Stimulated activated CD4-positive, alpha-beta T cell treated with anti-CD3 and anti-CD28 coated beads, Interleukin-4, amount 100 ng/mL, for 1 hour (primary cell): Measurements from ENCODE around the gene PHACTR4.
"Not testable (repeated sequence)": the region's sequence is repeated elsewhere in the genome, so short reads cannot be mapped to it uniquely, and the experiment has no call there.

ENCODE experiments used
- DNase-seq: peaks from one replicate; pipeline ENCODE4 v3.0.0-alpha.2; 2020

PHACTR4 gene

DNA sequence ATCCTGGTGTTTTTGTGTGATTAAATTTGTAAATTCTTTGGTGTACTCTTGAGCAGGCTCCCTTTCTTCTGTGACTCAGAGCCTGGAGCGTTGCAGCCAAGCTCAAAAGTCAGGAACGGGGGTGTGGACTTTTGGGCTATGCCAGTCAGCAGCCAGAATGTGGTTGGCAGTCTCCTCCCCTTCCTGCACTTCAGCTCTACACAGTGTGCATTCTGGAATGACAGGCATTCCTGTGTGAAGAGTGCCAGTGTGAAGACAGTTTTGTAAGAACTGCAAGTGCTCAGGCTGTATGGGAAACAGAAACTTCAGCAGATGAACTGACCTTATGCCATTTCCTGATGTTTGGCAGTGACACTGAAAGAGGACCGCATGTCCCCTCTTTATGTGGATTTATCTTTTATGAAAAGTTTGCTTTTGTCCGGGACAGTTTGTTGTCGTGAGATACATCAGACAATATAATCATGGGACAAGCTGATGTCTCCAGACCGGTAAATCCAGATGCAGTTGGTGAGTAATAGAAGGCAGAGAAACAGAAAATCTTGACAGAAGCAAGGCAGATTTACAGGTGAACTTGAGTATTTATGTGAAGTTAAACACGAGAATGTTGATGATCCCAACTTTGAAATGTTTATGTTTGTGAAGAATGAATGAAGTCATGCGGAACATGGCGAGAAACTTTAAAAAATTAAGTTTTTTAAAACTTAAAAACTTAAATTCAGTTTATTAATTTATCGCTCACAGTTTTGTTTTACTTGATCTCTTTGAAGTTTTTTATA, 68.6 kb downstream of the PHACTR4 start:
- DNase-seq, result no peak

- DNase-seq, result no peak
Observed at GRCh38 chr1:28439320-28439719, 69.8 kb downstream of the PHACTR4 start.

DNA sequence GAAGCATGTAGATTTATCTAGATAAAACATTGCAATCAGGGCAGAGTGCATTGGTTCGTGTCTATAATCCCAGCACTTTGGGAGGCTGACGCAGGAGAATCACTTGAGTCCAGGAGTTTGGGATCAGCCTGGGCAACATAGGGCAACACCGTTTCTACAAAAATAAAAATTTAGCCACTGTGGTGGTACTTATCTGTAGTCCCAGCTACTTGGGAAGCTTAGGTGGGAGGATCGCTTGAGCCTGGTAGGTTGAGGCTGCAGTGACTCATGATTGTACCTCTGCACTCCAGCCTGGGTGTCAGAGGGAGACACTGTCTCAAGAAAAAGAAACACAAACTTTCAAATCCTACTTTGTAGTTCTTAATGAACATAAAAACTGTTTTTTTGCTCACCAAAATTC, 72.1 kb downstream of the PHACTR4 start:
- DNase-seq, result no peak

DNA sequence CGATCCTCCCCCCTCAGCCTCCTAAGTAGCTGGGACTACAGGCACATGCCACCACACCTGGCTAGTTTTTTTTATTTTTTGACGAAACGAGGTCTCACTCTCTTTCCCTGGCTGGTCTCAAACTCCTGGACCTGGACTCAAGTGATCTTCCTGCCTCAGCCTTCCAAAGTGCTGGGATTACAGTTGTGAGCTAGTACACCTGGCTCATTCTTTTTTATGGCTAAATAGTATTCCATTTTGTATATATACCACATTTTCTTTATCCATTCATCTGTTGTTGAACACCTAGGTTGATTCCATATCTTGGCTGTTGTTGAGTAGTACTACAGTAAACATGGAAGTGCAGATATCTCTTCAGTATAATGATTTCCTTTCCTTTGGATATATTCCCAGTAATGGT, 74.0 kb downstream of the PHACTR4 start:
- DNase-seq, result no peak

- DNase-seq, result no peak
Observed at GRCh38 chr1:28447679-28448078, 78.1 kb downstream of the PHACTR4 start.

DNA sequence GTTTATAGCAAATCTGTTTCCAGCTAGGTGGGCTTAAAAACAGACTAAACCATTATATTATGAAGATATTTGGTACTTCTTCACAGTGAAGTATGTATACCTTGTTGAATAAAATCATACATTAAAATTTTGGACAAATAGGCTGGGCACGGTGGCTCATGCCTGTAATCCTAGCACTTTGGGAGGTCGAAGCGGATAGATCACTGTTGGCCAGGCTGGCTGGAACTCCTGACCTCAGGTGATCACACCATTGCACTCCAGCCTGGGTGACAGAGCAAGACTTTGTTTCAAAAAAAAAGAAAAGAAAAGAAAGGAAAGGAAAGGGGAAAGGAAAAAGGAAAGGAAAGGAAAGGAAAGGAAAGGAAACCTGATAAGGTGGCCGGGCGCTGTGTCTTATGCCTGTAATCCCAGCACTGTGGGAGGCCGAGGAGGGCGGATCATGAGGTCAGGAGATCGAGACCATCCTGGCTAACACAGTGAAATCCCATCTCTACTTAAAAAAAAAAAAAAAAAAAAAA, 78.6 kb downstream of the PHACTR4 start:
- DNase-seq, result not testable (repeated sequence)

GRCh38 chr1:28449904-28450303, 80.4 kb downstream of the PHACTR4 start:
- DNase-seq, result no peak

DNA sequence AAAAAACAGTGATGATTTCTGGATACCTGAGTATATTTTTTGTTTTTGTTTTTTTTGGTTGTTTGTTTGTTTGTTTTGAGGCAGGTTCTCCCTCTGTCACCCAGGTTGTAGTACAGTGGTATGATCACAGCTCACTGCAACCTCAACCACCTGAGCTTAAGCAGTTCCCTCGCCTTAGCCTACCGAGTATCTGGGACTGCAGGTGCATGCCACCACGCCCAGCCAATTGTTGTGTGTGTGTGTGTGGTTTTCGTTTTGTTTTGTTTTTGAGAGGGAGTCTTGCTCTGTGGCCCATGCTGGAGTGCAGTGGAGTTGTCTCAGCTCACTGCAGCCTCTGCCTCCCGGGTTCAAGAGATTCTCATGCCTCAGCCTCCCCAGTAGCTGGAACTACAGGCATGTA, 81.0 kb downstream of the PHACTR4 start:
- no peak for DNase-seq

DNA sequence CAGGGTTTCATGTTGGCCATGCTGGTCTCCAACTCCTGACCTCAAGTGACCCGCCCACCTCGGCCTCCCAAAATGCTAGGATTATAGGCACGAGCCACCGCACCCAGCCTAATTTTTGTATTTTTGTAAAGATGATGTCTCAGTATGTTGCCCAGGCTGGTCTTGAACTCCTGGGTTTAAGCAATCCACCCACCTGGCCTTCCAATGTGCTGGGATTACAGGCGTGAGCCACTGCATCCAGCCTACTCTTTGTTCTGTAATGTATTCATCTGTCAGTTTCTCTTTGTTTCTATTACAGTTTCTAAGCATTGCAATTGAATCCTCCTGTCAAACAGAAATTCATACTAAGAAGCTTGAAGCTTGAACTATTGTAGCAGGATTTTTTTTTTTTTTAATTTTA, 81.5 kb downstream of the PHACTR4 start:
- DNase-seq, result no peak

- DNase-seq, result no peak
Observed at GRCh38 chr1:28456078-28456477, 86.5 kb downstream of the PHACTR4 start.

GRCh38 chr1:28457678-28458077, 88.1 kb downstream of the PHACTR4 start:
- no peak for DNase-seq

GRCh38 chr1:28458237-28459228, 89.0 kb downstream of the PHACTR4 start:
- no peak for DNase-seq

GRCh38 chr1:28466226-28466778, 96.8 kb downstream of the PHACTR4 start:
- DNase-seq, result no peak

DNA sequence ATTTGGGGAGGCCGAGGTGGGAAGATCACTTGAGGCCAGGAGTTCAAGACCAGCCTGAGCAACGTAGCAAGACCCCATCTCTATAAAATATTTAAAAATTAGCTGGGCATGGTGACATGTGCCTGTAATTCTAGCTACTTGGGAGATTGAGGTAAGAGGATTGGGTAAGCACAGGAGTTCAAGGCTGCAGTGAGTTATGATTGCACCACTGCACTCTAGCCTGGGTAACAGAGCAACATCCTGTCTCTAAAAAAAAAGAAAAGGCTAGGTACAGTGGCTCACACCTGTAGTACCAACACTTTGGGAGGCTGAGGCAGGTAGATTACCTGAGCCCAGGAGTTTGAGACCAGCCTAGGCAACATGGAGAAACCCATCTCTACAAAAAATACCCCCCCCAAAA, 100.6 kb downstream of the PHACTR4 start:
- DNase-seq, result no peak

DNA sequence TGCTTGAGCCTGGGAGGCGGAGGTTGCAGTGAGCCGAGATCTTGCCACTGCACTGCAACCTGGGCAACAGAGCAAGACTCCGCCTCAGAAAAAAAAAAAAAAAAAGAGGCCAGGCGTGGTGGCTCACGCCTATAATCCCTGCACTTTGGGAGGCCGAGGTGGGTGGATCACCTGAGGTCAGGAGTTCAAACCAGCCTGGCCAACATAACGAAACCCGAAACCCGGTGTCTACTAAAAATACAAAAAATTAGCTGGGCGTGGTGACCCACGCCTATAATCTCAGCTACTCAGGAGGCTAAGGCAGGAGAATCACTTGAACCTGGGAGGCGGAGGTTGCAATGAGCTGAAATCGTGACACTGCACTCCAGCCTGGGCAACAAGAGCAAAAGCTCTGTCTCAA, 110.0 kb downstream of the PHACTR4 start:
- not testable (repeated sequence) for DNase-seq

DNA sequence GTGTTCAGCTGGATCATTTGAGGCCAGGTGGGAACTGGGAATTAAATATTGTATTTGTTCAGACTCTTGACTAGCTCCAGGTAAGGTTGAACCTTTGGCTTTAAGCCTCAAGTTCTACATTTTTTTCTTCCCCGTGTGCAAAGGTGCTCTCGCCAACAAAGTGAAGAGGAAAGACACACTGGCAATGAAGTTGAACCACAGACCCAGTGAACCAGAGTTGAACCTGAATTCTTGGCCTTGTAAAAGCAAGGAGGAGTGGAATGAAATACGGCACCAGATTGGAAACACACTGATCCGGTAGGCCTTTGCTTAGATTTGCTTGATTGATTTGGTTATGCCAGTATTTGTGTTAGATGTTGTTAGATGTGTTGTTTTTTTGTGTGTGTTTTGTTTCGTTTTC, 110.8 kb downstream of the PHACTR4 start:
- no peak for DNase-seq

DNA sequence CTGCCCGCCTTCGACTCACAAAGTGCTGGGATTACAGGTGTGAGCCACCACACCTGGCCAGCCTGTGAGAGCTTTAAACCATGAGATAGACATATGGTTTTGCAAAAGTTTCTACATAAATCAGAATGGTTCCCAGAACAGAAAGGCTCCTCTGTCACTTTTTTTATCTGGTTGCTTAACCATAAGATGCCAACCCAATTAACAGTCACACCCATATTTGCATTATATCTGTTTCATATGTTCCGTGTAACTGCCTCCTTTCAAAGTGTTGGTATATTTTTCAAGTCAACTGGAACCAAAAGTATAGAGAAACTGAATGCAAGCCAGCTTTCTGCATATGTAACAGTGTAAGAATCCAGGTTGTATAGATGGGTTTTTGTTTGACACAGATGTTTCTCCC, 112.6 kb downstream of the PHACTR4 start:
- no peak for DNase-seq

- DNase-seq, result no peak
Observed at GRCh38 chr1:28482702-28483101, 113.2 kb downstream of the PHACTR4 start.

DNA sequence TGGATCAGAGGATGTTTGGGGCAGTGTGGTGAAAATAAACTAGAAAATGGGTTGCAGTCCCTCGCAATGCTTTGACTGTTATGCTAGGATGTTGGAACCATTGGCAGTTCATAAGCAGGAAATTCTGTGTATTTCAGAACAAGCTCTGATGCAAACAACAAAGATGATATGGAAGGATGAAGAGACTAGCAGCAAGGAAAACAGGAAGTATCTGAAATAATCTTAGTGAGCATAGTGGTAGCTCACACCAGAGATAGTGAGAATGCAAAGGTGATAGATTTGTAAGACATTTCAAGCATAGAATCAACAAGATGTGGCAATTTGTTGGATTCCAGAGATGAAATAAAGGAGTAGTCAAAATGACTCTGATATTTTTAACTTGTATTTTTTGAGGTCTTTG, 125.2 kb downstream of the PHACTR4 start:
- DNase-seq, result no peak

DNA sequence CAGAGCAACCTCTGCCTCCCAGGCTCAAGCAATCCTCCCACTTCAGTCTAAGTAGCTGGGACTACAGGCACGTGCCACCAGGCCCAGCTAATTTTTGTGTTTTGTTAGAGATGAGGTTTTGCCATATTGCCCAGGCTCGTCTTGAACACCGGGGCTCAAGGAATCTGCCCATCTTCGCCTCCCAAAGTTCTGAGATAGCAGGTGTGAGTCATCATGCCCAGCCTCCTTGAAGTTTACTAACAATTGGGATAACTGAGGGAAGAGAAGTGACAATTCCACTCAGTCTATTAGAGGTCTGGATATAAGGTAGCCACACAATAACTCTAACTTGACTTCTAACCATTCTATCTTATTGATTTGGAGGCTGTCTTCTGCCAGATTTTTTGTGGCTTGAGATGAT, 130.0 kb downstream of the PHACTR4 start:
- DNase-seq, result no peak

GRCh38 chr1:28501925-28502324, 132.4 kb downstream of the PHACTR4 start:
- DNase-seq, result no peak

- DNase-seq, result no peak
Observed at GRCh38 chr1:28503117-28503516, 133.6 kb downstream of the PHACTR4 start.

DNA sequence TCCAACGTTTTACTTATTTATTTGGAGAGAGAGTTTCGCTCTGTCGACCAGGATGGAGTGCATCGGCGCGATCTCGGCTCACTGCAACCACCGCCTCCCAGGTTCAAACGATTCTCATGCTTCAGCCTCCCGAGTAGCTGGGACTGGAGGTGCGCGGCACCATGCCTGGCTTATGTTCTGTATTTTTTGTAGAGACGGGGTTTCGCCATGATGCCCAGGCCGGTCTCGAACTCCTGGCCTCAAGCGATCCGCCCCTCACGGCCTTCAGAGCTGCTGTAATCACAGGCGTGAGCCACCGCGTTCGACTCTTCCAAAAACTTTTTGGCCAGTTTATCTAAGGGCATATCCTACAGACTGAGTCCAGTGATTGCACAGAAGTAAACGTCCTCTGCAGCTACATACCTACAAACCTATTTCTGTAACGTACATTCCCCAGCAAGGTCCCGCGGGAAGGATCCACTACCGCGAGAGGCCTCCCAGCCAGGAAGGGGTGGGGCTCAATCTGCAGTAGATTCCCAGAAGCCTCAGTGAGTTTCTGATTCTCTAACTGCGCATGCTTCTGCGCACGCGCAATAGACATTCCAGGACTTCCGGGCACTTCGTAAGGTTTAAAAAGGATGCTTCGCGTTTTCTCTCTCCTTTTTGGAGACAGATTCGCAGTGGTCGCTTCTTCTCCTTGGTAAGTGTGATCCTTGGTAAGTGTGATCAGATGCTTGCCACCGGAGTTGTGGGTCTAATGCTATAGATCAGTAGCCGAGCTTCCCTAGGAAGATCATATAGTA, 136.1 kb downstream of the PHACTR4 start, which contains the start of gene RCC1:
Gene RCC1, plus strand, starts transcription at position 638 of the 782 bp plus-strand sequence. CDS start 23,824 bp downstream, outside the sequence.
- peak; percentile 90 for DNase-seq
